H1 (cell line): ENCODE data around the gene RUNX1. TPM values are rescaled to one million over a fixed set of nuclear protein-coding genes. Genes with fewer than 3 reads are reported as not detected.

Experiments
- CTCF ChIA-PET: fragments of 300-600 bp; sonication (Branson Sonifier 250); formaldehyde crosslinking; loops from one replicate; lab custom pipeline; 2021; ENCODE audit not compliant: partially characterized antibody; lab: Charles Lee
- POLR2A ChIA-PET: fragments of 300-600 bp; sonication (Branson Sonifier 250); formaldehyde crosslinking; loops from one replicate; lab custom pipeline; 2021; ENCODE audit warnings: inconsistent platforms; ENCODE audit not compliant: partially characterized antibody; lab: Charles Lee
- DNase-seq, 2 experiments: peaks; one replicate each; pipeline versions ENCODE4 v3.0.0 to v3.0.0-alpha.2; 2010 to 2022; ENCODE audit warnings: low spot score in 2 of 2, low read depth in 1 of 2, mixed read lengths in 1 of 2
- FAIRE-seq: peaks from 2 replicates; lab custom pipeline; 2011; peaks lifted over from hg19 to GRCh38; lab: Jason Lieb, UNC
- H2AFZ ChIP-seq: 2 replicates; pipeline ENCODE4 v1.8.1; 2012; ENCODE audit warnings: low read length, inconsistent platforms
- H2AK5ac ChIP-seq: 2 replicates; pipeline ENCODE4 v1.6.1; 2013; ENCODE audit warnings: low read depth, low read length
- H2BK120ac ChIP-seq: replicated peaks from 2 replicates; pipeline ENCODE3; 2013; ENCODE audit warnings: low read depth, low read length, inconsistent platforms
- H2BK12ac ChIP-seq: 2 replicates; pipeline ENCODE4 v1.6.1; 2013; ENCODE audit warnings: low read depth, low read length
- H2BK15ac ChIP-seq: 2 replicates; pipeline ENCODE4 v1.6.1; 2013; ENCODE audit warnings: low read length
- H2BK20ac ChIP-seq: 2 replicates; pipeline ENCODE4 v1.6.1; 2013; ENCODE audit warnings: low read length
- H2BK5ac ChIP-seq: 2 replicates; pipeline ENCODE4 v1.6.1; 2013; ENCODE audit warnings: low read depth, low read length
- H3K14ac ChIP-seq: 2 replicates; pipeline ENCODE4 v1.6.1; 2013; ENCODE audit warnings: inconsistent platforms; ENCODE audit not compliant: insufficient read length
- H3K18ac ChIP-seq: 2 replicates; pipeline ENCODE4 v1.6.1; 2013; ENCODE audit warnings: low read length; ENCODE audit errors: extremely low read depth
- H3K23ac ChIP-seq: 2 replicates; pipeline ENCODE4 v1.6.1; 2013; ENCODE audit warnings: inconsistent platforms; ENCODE audit not compliant: insufficient read length
- H3K23me2 ChIP-seq: 2 replicates; pipeline ENCODE4 v1.6.1; 2013; ENCODE audit warnings: low read depth, low read length
- H3K27ac ChIP-seq: 2 replicates; pipeline ENCODE4 v1.6.1; 2011; ENCODE audit warnings: low read depth, low read length, inconsistent platforms
- H3K27me3 ChIP-seq, 4 experiments: replicated peaks in 1 of 4; 1 replicate in 1 of 4; 2 replicates in 3 of 4; pipeline versions ENCODE4 v1.6.1 to v1.8.1; 2011 to 2013; ENCODE audit warnings: low read length in 3 of 4, mild to moderate bottlenecking in 3 of 4, inconsistent platforms in 2 of 4, mixed read lengths in 2 of 4, moderate library complexity in 1 of 4; ENCODE audit not compliant: control insufficient read depth in 3 of 4, insufficient read depth in 3 of 4; ENCODE audit errors: extremely low read depth in 1 of 4
- H3K36me3 ChIP-seq, 4 experiments: 2 replicates each; pipeline versions ENCODE4 v1.6.1 to v1.8.1; 2011 to 2013; ENCODE audit warnings: mild to moderate bottlenecking in 4 of 4, low read length in 3 of 4, moderate library complexity in 2 of 4, control low read depth in 1 of 4, inconsistent platforms in 1 of 4; ENCODE audit not compliant: insufficient read depth in 4 of 4, control insufficient read depth in 2 of 4
- H3K4ac ChIP-seq: replicated peaks from 2 replicates; pipeline ENCODE3; 2013; ENCODE audit warnings: low read length, low read depth, mixed read lengths, inconsistent platforms; ENCODE audit not compliant: insufficient read length
- H3K4me1 ChIP-seq, 4 experiments: replicated peaks in 1 of 4; 1 replicate in 1 of 4; 2 replicates in 3 of 4; pipeline versions ENCODE4 v1.6.1 to v1.8.1; 2011 to 2013; ENCODE audit warnings: low read length in 3 of 4, inconsistent platforms in 2 of 4, mixed read lengths in 1 of 4; ENCODE audit not compliant: insufficient read depth in 4 of 4, control insufficient read depth in 3 of 4
- H3K4me2 ChIP-seq, 2 experiments: 2 replicates each; pipeline versions ENCODE4 v1.6.1 to v1.8.1; 2011 to 2013; ENCODE audit warnings: low read depth in 2 of 2, low read length in 2 of 2, control low read depth in 1 of 2, inconsistent platforms in 1 of 2, mild to moderate bottlenecking in 1 of 2; ENCODE audit not compliant: insufficient read depth in 1 of 2
- H3K4me3 ChIP-seq, 4 experiments: fragments of 200-600, 300-600 bp in 1 of 4; sonication (generic), shearing (Covaris generic), sonication (Bioruptor Twin) in 1 of 4; 2 replicates each; pipeline versions ENCODE4 v1.5.1 to v1.8.1; 2011 to 2016; ENCODE audit warnings: low read length in 4 of 4, low read depth in 3 of 4, control low read depth in 2 of 4, inconsistent platforms in 2 of 4, mild to moderate bottlenecking in 2 of 4, mixed read lengths in 1 of 4, moderate library complexity in 1 of 4; ENCODE audit not compliant: insufficient read depth in 2 of 4; ENCODE audit errors: extremely low read depth in 1 of 4
- H3K56ac ChIP-seq: replicated peaks from 2 replicates; pipeline ENCODE3; 2013; ENCODE audit warnings: low read depth, mild to moderate bottlenecking, mixed read lengths, low read length, inconsistent platforms; ENCODE audit not compliant: insufficient read length
- H3K79me1 ChIP-seq: 2 replicates; pipeline ENCODE4 v1.6.1; 2013; ENCODE audit warnings: low read depth, low read length, control low read depth
- H3K79me2 ChIP-seq, 2 experiments: 2 replicates each; pipeline versions ENCODE4 v1.6.1 to v1.8.1; 2012 to 2013; ENCODE audit warnings: low read length in 2 of 2, mild to moderate bottlenecking in 2 of 2, inconsistent platforms in 1 of 2; ENCODE audit not compliant: insufficient read depth in 2 of 2, control insufficient read depth in 1 of 2
- H3K9ac ChIP-seq, 4 experiments: replicated peaks in 1 of 4; 1 replicate in 1 of 4; 2 replicates in 3 of 4; pipeline versions ENCODE4 v1.6.1 to v1.8.1; 2011 to 2013; ENCODE audit warnings: low read depth in 3 of 4, low read length in 3 of 4, control low read depth in 2 of 4, mild to moderate bottlenecking in 2 of 4, moderate library complexity in 2 of 4, inconsistent platforms in 1 of 4; ENCODE audit errors: extremely low read depth in 1 of 4
- H3K9me3 ChIP-seq, 2 experiments: 2 replicates each; pipeline versions ENCODE4 v1.6.1 to v1.8.1; 2012 to 2013; ENCODE audit warnings: mild to moderate bottlenecking in 2 of 2, moderate library complexity in 2 of 2, control low read depth in 1 of 2, inconsistent platforms in 1 of 2, low read depth in 1 of 2, low read length in 1 of 2, mixed read lengths in 1 of 2; ENCODE audit not compliant: insufficient read depth in 2 of 2
- H4K20me1 ChIP-seq, 2 experiments: replicated peaks in 1 of 2; 2 replicates each; pipeline versions ENCODE3 to v1.8.1; 2011 to 2013; ENCODE audit warnings: inconsistent platforms in 2 of 2, low read length in 2 of 2, mild to moderate bottlenecking in 1 of 2; ENCODE audit not compliant: insufficient read depth in 2 of 2, control insufficient read depth in 1 of 2
- H4K5ac ChIP-seq: 2 replicates; pipeline ENCODE4 v1.6.1; 2013; ENCODE audit warnings: low read length, low read depth, mixed read lengths, inconsistent platforms; ENCODE audit not compliant: insufficient read length
- H4K8ac ChIP-seq: 2 replicates; pipeline ENCODE4 v1.8.0; 2013; ENCODE audit warnings: mild to moderate bottlenecking, moderate library complexity, low read length, inconsistent platforms; ENCODE audit not compliant: insufficient read depth; ENCODE audit errors: extremely low read depth
- H4K91ac ChIP-seq: replicated peaks from 2 replicates; pipeline ENCODE3; 2013; ENCODE audit warnings: low read length, mixed read lengths, inconsistent platforms; ENCODE audit not compliant: insufficient read length
- BACH1 ChIP-seq: IDR thresholded peaks from 2 replicates; pipeline ENCODE4 v1.6.1; 2012; ENCODE audit warnings: low read length, improper control_type of control experiment
- BCL11A ChIP-seq, 2 experiments: IDR thresholded peaks; one replicate each; pipeline ENCODE4 v1.6.1; 2011; ENCODE audit warnings: low read depth in 2 of 2, low read length in 2 of 2, mild to moderate bottlenecking in 2 of 2
- EP300 ChIP-seq, 2 experiments: IDR thresholded peaks; 1 replicate in 1 of 2; 2 replicates in 1 of 2; pipeline ENCODE4 v1.6.1; 2011 to 2012; ENCODE audit warnings: low read depth in 2 of 2, low read length in 2 of 2, mild to moderate bottlenecking in 2 of 2, borderline replicate concordance in 1 of 2, inconsistent platforms in 1 of 2, moderate library complexity in 1 of 2
- FOSL1 ChIP-seq: IDR thresholded peaks from 2 replicates; pipeline ENCODE4 v1.6.1; 2011; ENCODE audit warnings: mild to moderate bottlenecking, low read depth, low read length, moderate library complexity; ENCODE audit not compliant: insufficient read depth
- GTF2F1 ChIP-seq: IDR thresholded peaks from 2 replicates; pipeline ENCODE4 v1.6.1; 2012; ENCODE audit warnings: low read depth, low read length, improper control_type of control experiment, borderline replicate concordance
- JUND ChIP-seq: IDR thresholded peaks from 2 replicates; pipeline ENCODE4 v1.6.1; 2011; ENCODE audit warnings: mild to moderate bottlenecking, improper control_type of control experiment, low read length
- KDM4A ChIP-seq: IDR thresholded peaks from one replicate; pipeline ENCODE4 v1.7.1; 2012; ENCODE audit warnings: low read depth, mild to moderate bottlenecking, moderate library complexity, low read length, inconsistent platforms; ENCODE audit not compliant: severe bottlenecking
- MAFK ChIP-seq: IDR thresholded peaks from 2 replicates; pipeline ENCODE4 v1.6.1; 2012; ENCODE audit warnings: low read depth, mild to moderate bottlenecking, improper control_type of control experiment, low read length
- PHF8 ChIP-seq: fragments of 200-600 bp; sonication (generic); conservative IDR thresholded peaks from 2 replicates; pipeline ENCODE4 v1.7.1; 2012; ENCODE audit warnings: low read depth, mild to moderate bottlenecking, inconsistent platforms, low read length, moderate library complexity
- RAD21 ChIP-seq, 2 experiments: IDR thresholded peaks in 1 of 2; conservative IDR thresholded peaks in 1 of 2; 2 replicates each; pipeline ENCODE4 v1.6.1; 2011; ENCODE audit warnings: low read depth in 2 of 2, low read length in 2 of 2, improper control_type of control experiment in 1 of 2, inconsistent platforms in 1 of 2, mild to moderate bottlenecking in 1 of 2, moderate library complexity in 1 of 2
- SAP30 ChIP-seq: fragments of 300-600 bp; sonication (generic); IDR thresholded peaks from 2 replicates; pipeline ENCODE4 v1.7.1; 2012; ENCODE audit warnings: low read length, moderate library complexity, mild to moderate bottlenecking, inconsistent platforms; ENCODE audit not compliant: insufficient read depth, insufficient replicate concordance
- SIN3A ChIP-seq, 2 experiments: IDR thresholded peaks in 1 of 2; conservative IDR thresholded peaks in 1 of 2; 2 replicates each; pipeline ENCODE4 v1.6.1; 2011 to 2012; ENCODE audit warnings: low read length in 2 of 2, improper control_type of control experiment in 1 of 2, low read depth in 1 of 2, mild to moderate bottlenecking in 1 of 2
- SP4 ChIP-seq: IDR thresholded peaks from 2 replicates; pipeline ENCODE4 v1.6.1; 2012; ENCODE audit warnings: low read length, inconsistent platforms
- SUZ12 ChIP-seq: fragments of 200-600 bp; sonication (generic); IDR thresholded peaks from 2 replicates; pipeline ENCODE4 v1.6.1; 2012; ENCODE audit warnings: mild to moderate bottlenecking, inconsistent platforms, low read length, moderate library complexity, mixed read lengths
- WGBS, 2 experiments: shearing (Covaris generic) in 1 of 2; methylation state at CpG; one replicate each; pipeline versions ENCODE4 v1.1.6 to v1.1.7; 2013 to 2015; ENCODE audit warnings: low lambda C conversion rate in 2 of 2, mixed read lengths in 2 of 2, inconsistent platforms in 1 of 2, low coverage in 1 of 2, missing lambda C conversion rate in 1 of 2; ENCODE audit not compliant: insufficient replicate concordance in 2 of 2, insufficient coverage in 1 of 2, insufficient read length in 1 of 2; ENCODE audit errors: extremely low coverage in 1 of 2, missing lambda C conversion rate in 1 of 2; 5-methylcytosine and 5-hydroxymethylcytosine counted together
- polyA plus RNA-seq, 7 experiments: library from polyadenylated mRNA; depleted of rRNA in 3 of 7; stranded (reverse) in 5 of 7; unstranded in 2 of 7; fragments of >200 nt in 5 of 7; fragments of 200-250 nt in 2 of 7; gene quantifications; 1 replicate in 5 of 7; 2 replicates in 1 of 7; 4 replicates in 1 of 7; pipeline versions ENCODE4 v1.2.1 to v1.2.3, GENCODE V29; 2011 to 2013; ENCODE audit warnings: missing spikeins in 2 of 7, mixed read lengths in 2 of 7
- total RNA-seq: library from RNA; stranded (reverse); fragmentation: NEBNext Ultra II Directional; extraction: Animal tissue kit (Norgen Biotek cat#: 25700); gene quantifications from 2 replicates; pipeline ENCODE4 v1.2.1, GENCODE V29; 2021

Gene RUNX1
- total and polyA plus RNA-seq, 2 of the 8 experiments (the other 6 are each of a cell fraction or from before 2014, with no cell fraction given) = 0.20 to 0.60 TPM

- FAIRE-seq = no peak
- TF ChIP-seq FOSL1 (no peak), BACH1 (no peak), GTF2F1 (no peak), SUZ12 (no peak), RAD21 (IDR thresholded peaks at IDR 0.05 in 1 of 2, conservative IDR thresholded peaks at IDR 0.05 in 1 of 2; ENCODE audit: low read depth in 2 of 2, low read length in 2 of 2) (no peak), SAP30 (no peak), PHF8 (no peak), JUND (no peak), BCL11A (IDR thresholded peaks at IDR 0.05; ENCODE audit: low read depth in 2 of 2, low read length in 2 of 2) (no peak), MAFK (no peak), SIN3A (conservative IDR thresholded peaks at IDR 0.05 in 1 of 2, IDR thresholded peaks at IDR 0.05 in 1 of 2; ENCODE audit: low read depth in 1 of 2, low read length in 2 of 2) (no peak), KDM4A (no peak), SP4 (no peak), EP300 (IDR thresholded peaks at IDR 0.05; ENCODE audit: borderline replicate concordance in 1 of 2, low read depth in 2 of 2, low read length in 2 of 2) (no peak)
- H3K27ac ChIP-seq = no peak overlapping the region
- H3K79me2 ChIP-seq = no peaks in the 10 kb centered on the region
- no peak overlapping the region for H2BK12ac ChIP-seq
- H3K14ac ChIP-seq = no peak overlapping the region
- CTCF ChIA-PET = no interaction called here
- no peak overlapping the region for H4K91ac ChIP-seq
- H3K23me2 ChIP-seq = no peaks in the 10 kb centered on the region
- H2BK20ac ChIP-seq = no peak overlapping the region
- H2BK120ac ChIP-seq = no peak overlapping the region
- H3K4ac ChIP-seq = no peak overlapping the region
- no peaks in the 10 kb centered on the region for H3K4me1 ChIP-seq
- H4K8ac ChIP-seq = no peak overlapping the region
- H3K56ac ChIP-seq = no peak overlapping the region
- H3K9me3 ChIP-seq = no peaks in the 10 kb centered on the region; a peak in 1 of 4 replicates
- no peak overlapping the region for H3K4me2 ChIP-seq
- H3K27me3 ChIP-seq = no peaks in the 10 kb centered on the region
- no peaks in the 10 kb centered on the region for H3K79me1 ChIP-seq
- H4K20me1 ChIP-seq = no peaks in the 10 kb centered on the region
- no peak overlapping the region for H3K9ac ChIP-seq
- H3K36me3 ChIP-seq = no peaks in the 10 kb centered on the region
- no peak for DNase-seq
- POLR2A ChIA-PET = no interaction called here
- H3K4me3 ChIP-seq = no peak overlapping the region
- no peak overlapping the region for H2BK15ac ChIP-seq
- no peak overlapping the region for H4K5ac ChIP-seq
- no peak overlapping the region for H3K23ac ChIP-seq
- no peak overlapping the region for H2AFZ ChIP-seq
- no peak overlapping the region for H2AK5ac ChIP-seq
- H3K18ac ChIP-seq = no peak overlapping the region
- H2BK5ac ChIP-seq = no peak overlapping the region
- 86% methylated on average over 3 of the region's 3 CpGs; no CpG with 5 or more reads in 1 of the 2 experiments for WGBS, 2 experiments
These were observed 282.2 kb downstream of the RUNX1 start for GRCh38 chr21:34766862-34767261.
